PFSK-1 (cell line): Measurements from ENCODE around the gene APRT.

Source experiments
- FOXP2 ChIP-seq: optimal IDR thresholded peaks from 2 replicates; pipeline ENCODE3; 2011; ENCODE audit warnings: borderline replicate concordance, control low read depth, inconsistent platforms; ENCODE audit not compliant: insufficient read depth; ENCODE audit errors: extremely low read length, extremely low read depth
- POLR2AphosphoS5 ChIP-seq: IDR thresholded peaks from 2 replicates; pipeline ENCODE4 v1.6.1; 2012; ENCODE audit warnings: low read depth, mild to moderate bottlenecking, control low read depth, low read length, moderate library complexity
- REST ChIP-seq, 2 experiments: IDR thresholded peaks; 2 replicates each; pipeline versions ENCODE4 v1.6.1 to v1.8.0; 2011 to 2012; ENCODE audit warnings: low read depth in 2 of 2, low read length in 2 of 2, control low read depth in 1 of 2, inconsistent platforms in 1 of 2, mild to moderate bottlenecking in 1 of 2, moderate library complexity in 1 of 2; ENCODE audit not compliant: insufficient read depth in 1 of 2
- SIN3A ChIP-seq: IDR thresholded peaks from 2 replicates; pipeline ENCODE4 v1.6.1; 2012; ENCODE audit warnings: mild to moderate bottlenecking, low read length, moderate library complexity, borderline replicate concordance; ENCODE audit not compliant: insufficient read depth
- TAF1 ChIP-seq: IDR thresholded peaks from 2 replicates; pipeline ENCODE4 v1.6.1; 2012; ENCODE audit warnings: low read length, control low read depth, borderline replicate concordance; ENCODE audit not compliant: insufficient read depth

APRT gene

GRCh38 chr16:88805887-88806393 lies 5.8 kb downstream of the APRT start:
- no peak for TF ChIP-seq REST (IDR thresholded peaks at IDR 0.05; ENCODE audit: insufficient read depth in 1 of 2, low read depth in 2 of 2, low read length in 2 of 2)
- TF ChIP-seq FOXP2: no peak
- no peak for TF ChIP-seq POLR2AphosphoS5
- TF ChIP-seq SIN3A: no peak
- no peak for TF ChIP-seq TAF1

GRCh38 chr16:88805340-88805715 lies 6.4 kb downstream of the APRT start:
- TF ChIP-seq SIN3A (no peak), POLR2AphosphoS5 (no peak), REST (IDR thresholded peaks at IDR 0.05; ENCODE audit: insufficient read depth in 1 of 2, low read depth in 2 of 2, low read length in 2 of 2) (no peak), TAF1 (no peak), FOXP2 (no peak)

- no peak for TF ChIP-seq REST (IDR thresholded peaks at IDR 0.05; ENCODE audit: insufficient read depth in 1 of 2, low read depth in 2 of 2, low read length in 2 of 2)
- TF ChIP-seq FOXP2: no peak
- TF ChIP-seq SIN3A: no peak
- TF ChIP-seq TAF1: no peak
- no peak for TF ChIP-seq POLR2AphosphoS5
These were observed 7.0 kb downstream of the APRT start for GRCh38 chr16:88804552-88805339.

GRCh38 chr16:88804173-88804551 lies 7.6 kb downstream of the APRT start:
- TF ChIP-seq FOXP2 (no peak), REST (IDR thresholded peaks at IDR 0.05; ENCODE audit: insufficient read depth in 1 of 2, low read depth in 2 of 2, low read length in 2 of 2) (no peak), TAF1 (no peak), SIN3A (no peak), POLR2AphosphoS5 (no peak)
